Gastrocnemius medialis (tissue), 4 donors: ENCODE measurements around the gene NELFB. TPM values are rescaled to one million over a fixed set of nuclear protein-coding genes. Genes with fewer than 3 reads are reported as not detected.

ENCODE experiments used
- ATAC-seq, 2 donors: fragments of 150-250 bp; one replicate each; pipeline ENCODE4 v1.9.1; 2016
- DNase-seq, 2 donors: peaks; one replicate each; pipeline ENCODE4 v3.0.0-alpha.2; 2019
- H3K27ac ChIP-seq, 4 donors: fragments of 200-600 bp; sonication (generic); 1 replicate in 1 of 4; 2 replicates in 3 of 4; pipeline ENCODE4 v1.5.1; 2016 to 2018; ENCODE audit warnings: mild to moderate bottlenecking in 2 of 4, moderate library complexity in 1 of 4
- H3K27me3 ChIP-seq, 3 donors: fragments of 200-600 bp; sonication (generic) in 2 of 3; 1 replicate in 1 of 3; 2 replicates in 2 of 3; pipeline versions ENCODE4 v1.5.1 to v1.6.0; 2016 to 2019; ENCODE audit warnings: mild to moderate bottlenecking in 1 of 3, moderate library complexity in 1 of 3
- H3K36me3 ChIP-seq, 2 donors: fragments of 200-600 bp; sonication (generic) in 1 of 2; one replicate each; pipeline ENCODE4 v1.5.1; 2017 to 2018
- H3K4me1 ChIP-seq, 2 donors: fragments of 200-600 bp; sonication (generic) in 1 of 2; one replicate each; pipeline ENCODE4 v1.5.1; 2016 to 2017; ENCODE audit warnings: mild to moderate bottlenecking in 2 of 2
- H3K4me3 ChIP-seq, 4 donors: fragments of 200-600 bp; sonication (generic) in 3 of 4; 1 replicate in 1 of 4; 2 replicates in 3 of 4; pipeline ENCODE4 v1.5.1; 2016 to 2019; ENCODE audit warnings: mild to moderate bottlenecking in 2 of 4
- H3K9me3 ChIP-seq, 3 donors: fragments of 200-600 bp; sonication (generic) in 2 of 3; 1 replicate in 1 of 3; 2 replicates in 2 of 3; pipeline ENCODE4 v1.5.1; 2016 to 2019
- POLR2A ChIP-seq, 2 donors: fragments of 450-650 bp; IDR thresholded peaks; one replicate each; pipeline ENCODE4 v1.6.1; 2017; ENCODE audit warnings: antibody characterized with exemption in 2 of 2, mild to moderate bottlenecking in 2 of 2, moderate library complexity in 2 of 2
- in situ Hi-C, 4 donors: fragments of 200-750 bp; cut with MboI; loops; one replicate each; pipeline versions ENCODE4 v1.15.0 to v1.8.0; 2017; ENCODE audit warnings: low sequenced_read_pairs in 4 of 4
- intact Hi-C: fragments of 100-400 bp; cut with DNase I; formaldehyde crosslinking; loops from one replicate; pipeline ENCODE4 v1.15.1; 2023; ENCODE audit warnings: low total_unique reads
- total RNA-seq, 4 donors: library from RNA; depleted of rRNA; stranded (reverse); fragments of >200 nt; gene quantifications; one replicate each; pipeline versions ENCODE4 v1.1.0 to v1.2.3, GENCODE V29; 2016
- TF ChIP-seq, protein P1 (sequence below), 5 experiments: fragments of 450-650 bp in 3 of 5; fragments of 200-600 bp in 2 of 5; sonication (generic) in 2 of 5; IDR thresholded peaks in 4 of 5; conservative IDR thresholded peaks in 1 of 5; 1 replicate in 4 of 5; 2 replicates in 1 of 5; pipeline ENCODE4 v1.5.1; 2016 to 2019; ENCODE audit warnings: antibody characterized with exemption in 5 of 5, mild to moderate bottlenecking in 3 of 5, moderate library complexity in 3 of 5

The NELFB gene
- total RNA-seq, 4 donors from 2014 or later, result 21.6 to 61.5 (median 39.4) TPM

GRCh38 chr9:137217276-137218211 lies 37.6 kb upstream of the NELFB start:
- TF ChIP-seq POLR2A (IDR thresholded peaks at IDR 0.05), result no peak
- TF ChIP-seq, protein P1, sequence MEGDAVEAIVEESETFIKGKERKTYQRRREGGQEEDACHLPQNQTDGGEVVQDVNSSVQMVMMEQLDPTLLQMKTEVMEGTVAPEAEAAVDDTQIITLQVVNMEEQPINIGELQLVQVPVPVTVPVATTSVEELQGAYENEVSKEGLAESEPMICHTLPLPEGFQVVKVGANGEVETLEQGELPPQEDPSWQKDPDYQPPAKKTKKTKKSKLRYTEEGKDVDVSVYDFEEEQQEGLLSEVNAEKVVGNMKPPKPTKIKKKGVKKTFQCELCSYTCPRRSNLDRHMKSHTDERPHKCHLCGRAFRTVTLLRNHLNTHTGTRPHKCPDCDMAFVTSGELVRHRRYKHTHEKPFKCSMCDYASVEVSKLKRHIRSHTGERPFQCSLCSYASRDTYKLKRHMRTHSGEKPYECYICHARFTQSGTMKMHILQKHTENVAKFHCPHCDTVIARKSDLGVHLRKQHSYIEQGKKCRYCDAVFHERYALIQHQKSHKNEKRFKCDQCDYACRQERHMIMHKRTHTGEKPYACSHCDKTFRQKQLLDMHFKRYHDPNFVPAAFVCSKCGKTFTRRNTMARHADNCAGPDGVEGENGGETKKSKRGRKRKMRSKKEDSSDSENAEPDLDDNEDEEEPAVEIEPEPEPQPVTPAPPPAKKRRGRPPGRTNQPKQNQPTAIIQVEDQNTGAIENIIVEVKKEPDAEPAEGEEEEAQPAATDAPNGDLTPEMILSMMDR (IDR thresholded peaks at IDR 0.05 in 4 of 5, conservative IDR thresholded peaks at IDR 0.05 in 1 of 5), result no peak
- DNase-seq, result peak in 1 of 2 donors; percentile 47
- Histone ChIP-seq H3K27me3 (no peaks in the 10 kb centered on the region), H3K27ac (peak overlapping the region; percentile 14 to 56 (median 34)), H3K36me3 (no peaks in the 10 kb centered on the region), H3K4me3 (peak overlapping the region; percentile 39 to 47 (median 41)), H3K4me1 (peaks cover 9 to 21% of the 10 kb centered on the region in 2 donors), H3K9me3 (no peaks in the 10 kb centered on the region)
- in situ Hi-C loops (loop anchor here in 1 of 4 donors (10.0 kb wide), 1 partner anchor 93 kb away; no protein-coding TSS in a partner anchor), intact Hi-C loops (no loop called here)
- peak; percentile 35 to 56 for ATAC-seq

DNA sequence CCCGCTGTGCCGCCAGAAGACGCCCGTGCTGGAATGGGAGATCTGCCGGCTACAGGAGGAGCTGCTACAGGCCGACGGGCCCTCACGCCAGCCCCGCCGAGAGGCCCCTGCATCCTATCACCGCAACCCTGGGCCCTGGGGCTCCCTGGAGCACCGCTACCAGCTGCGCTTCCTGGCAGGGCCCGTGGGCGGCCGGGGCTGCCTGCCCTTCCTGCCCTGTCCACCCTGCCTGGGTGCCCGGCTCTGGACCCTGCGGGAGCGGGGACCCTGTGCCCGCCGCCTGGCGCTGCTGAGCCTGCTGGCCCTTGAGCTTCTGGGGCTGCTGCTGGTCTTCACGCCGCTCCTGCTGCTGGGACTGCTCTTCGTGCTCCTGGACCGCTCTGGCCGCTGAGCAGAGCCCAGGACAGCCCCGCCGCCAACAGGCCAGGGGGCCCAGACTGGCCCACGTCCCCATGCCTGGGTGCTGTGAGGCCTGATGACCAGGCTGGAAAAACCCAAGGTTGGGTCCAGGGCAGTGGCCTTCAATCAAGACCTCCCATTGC lies 36.8 kb upstream of the NELFB start:
- TF ChIP-seq, protein P1 (IDR thresholded peaks at IDR 0.05 in 4 of 5, conservative IDR thresholded peaks at IDR 0.05 in 1 of 5), result no peak
- no peak for TF ChIP-seq POLR2A (IDR thresholded peaks at IDR 0.05)
- no peaks in the 10 kb centered on the region for H3K27me3 ChIP-seq
- H3K4me3 ChIP-seq, result no peak overlapping the region
- DNase-seq (no peak), ATAC-seq (no peak)
- peaks cover 9 to 26% of the 10 kb centered on the region in 2 donors for H3K4me1 ChIP-seq
- H3K36me3 ChIP-seq, result no peaks in the 10 kb centered on the region
- intact Hi-C loops, result no loop called here
- in situ Hi-C loops, result loop anchor here in 1 of 4 donors (10.0 kb wide), 1 partner anchor 93 kb away; no protein-coding TSS in a partner anchor
- H3K9me3 ChIP-seq, result no peaks in the 10 kb centered on the region
- peak overlapping the region in 1 of 4 donors; percentile 56 for H3K27ac ChIP-seq

DNA sequence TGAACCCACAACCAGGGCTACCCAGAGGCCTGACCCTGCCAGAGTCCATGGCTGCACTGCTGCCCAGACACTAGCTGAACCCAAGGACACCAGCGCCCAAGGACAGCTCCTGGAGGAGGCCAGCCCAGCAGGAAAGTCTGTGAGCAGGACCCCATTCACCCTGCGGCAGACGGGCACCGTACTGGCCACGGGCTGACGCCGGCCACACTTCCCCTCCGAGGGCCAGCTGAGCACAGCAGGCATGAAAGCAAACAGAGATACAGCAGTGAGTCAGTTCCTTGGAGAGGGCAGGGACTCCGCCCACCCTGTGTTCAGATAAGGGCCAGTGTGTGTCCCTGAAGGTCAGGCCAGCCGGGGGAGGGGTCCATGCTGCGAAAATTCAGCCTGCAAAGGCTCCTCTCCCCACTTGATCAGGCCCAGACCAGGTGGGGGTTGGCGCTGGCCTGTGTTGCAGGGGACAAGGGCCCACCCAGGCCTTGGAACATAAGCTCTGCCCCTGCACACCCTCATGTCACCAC lies 36.3 kb upstream of the NELFB start:
- DNase-seq (no peak), ATAC-seq (no peak)
- Histone ChIP-seq H3K9me3 (no peaks in the 10 kb centered on the region), H3K36me3 (no peaks in the 10 kb centered on the region), H3K27ac (no peak overlapping the region), H3K4me3 (no peak overlapping the region), H3K4me1 (peaks cover 10 to 26% of the 10 kb centered on the region in 2 donors), H3K27me3 (no peaks in the 10 kb centered on the region)
- TF ChIP-seq, protein P1 (IDR thresholded peaks at IDR 0.05 in 4 of 5, conservative IDR thresholded peaks at IDR 0.05 in 1 of 5), result no peak
- TF ChIP-seq POLR2A (IDR thresholded peaks at IDR 0.05), result no peak
- in situ Hi-C loops, result loop anchor here in 1 of 4 donors (10.0 kb wide), 1 partner anchor 94 kb away; no protein-coding TSS in a partner anchor
- intact Hi-C loops, result no loop called here

DNA sequence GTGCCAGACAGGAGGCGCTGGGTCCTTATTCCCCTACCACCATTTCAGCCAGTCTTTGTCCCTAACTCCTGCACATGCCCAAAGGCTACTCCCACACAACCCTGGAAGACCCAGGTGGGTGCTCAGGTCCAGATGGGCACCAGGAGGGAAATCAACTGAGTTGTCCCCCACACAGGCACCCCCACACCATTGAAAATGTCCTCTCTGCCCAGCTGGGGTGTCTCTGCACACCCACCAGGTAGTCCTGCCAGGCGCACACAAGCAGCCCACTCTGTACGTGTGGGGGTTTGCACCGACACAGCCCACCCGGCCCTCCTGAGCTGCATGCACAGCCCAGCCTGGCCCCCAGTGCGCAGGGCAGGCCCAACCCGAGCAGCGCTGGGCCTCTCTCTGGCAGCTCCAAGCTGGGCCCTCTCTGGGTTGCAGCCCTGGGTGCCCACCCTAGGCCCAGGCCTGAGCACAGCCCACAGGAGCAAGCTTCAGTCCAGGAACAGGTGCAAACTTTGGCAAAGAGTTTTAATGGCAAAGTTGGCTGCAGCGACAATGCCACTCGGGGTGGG lies 35.3 kb upstream of the NELFB start:
- intact Hi-C loops (loop anchor here (5.0 kb wide), 1 partner anchor 47 kb away; no protein-coding TSS in a partner anchor), in situ Hi-C loops (loop anchor here in 2 of 4 donors (10.0 kb wide), 1 partner anchor 95 kb away; no protein-coding TSS in a partner anchor)
- no peak for ATAC-seq
- TF ChIP-seq POLR2A (IDR thresholded peaks at IDR 0.05), result no peak
- TF ChIP-seq, protein P1 (IDR thresholded peaks at IDR 0.05 in 4 of 5, conservative IDR thresholded peaks at IDR 0.05 in 1 of 5), result no peak
- no peak overlapping the region for H3K4me3 ChIP-seq
- DNase-seq, result no peak
- H3K4me1 ChIP-seq, result peaks cover 17 to 32% of the 10 kb centered on the region in 2 donors
- H3K9me3 ChIP-seq, result no peaks in the 10 kb centered on the region
- no peak overlapping the region for H3K27ac ChIP-seq
- H3K27me3 ChIP-seq, result no peaks in the 10 kb centered on the region
- H3K36me3 ChIP-seq, result no peaks in the 10 kb centered on the region
